Colonic mucosa (tissue), 4 donors: ENCODE measurements around the gene ADGRD1. TPM values are rescaled to one million over a fixed set of nuclear protein-coding genes. Genes with fewer than 3 reads are reported as not detected.

ENCODE experiments used
- DNase-seq: peaks from one replicate; pipeline ENCODE4 v3.0.0-alpha.2; 2020
- H3K27ac ChIP-seq: fragments of 200-600 bp; one replicate; pipeline ENCODE4 v1.8.0; 2021
- H3K27me3 ChIP-seq: fragments of 200-600 bp; one replicate; pipeline ENCODE4 v1.8.0; 2021
- H3K36me3 ChIP-seq: fragments of 200-600 bp; one replicate; pipeline ENCODE4 v1.8.0; 2021
- H3K4me1 ChIP-seq: fragments of 200-600 bp; one replicate; pipeline ENCODE4 v1.8.0; 2021; ENCODE audit warnings: mild to moderate bottlenecking
- H3K4me3 ChIP-seq: fragments of 200-600 bp; one replicate; pipeline ENCODE4 v1.8.0; 2021
- H3K9ac ChIP-seq, 2 donors: one replicate each; pipeline ENCODE4 v1.7.0; 2013; ENCODE audit warnings: control low read depth in 2 of 2, low read depth in 2 of 2, low read length in 2 of 2
- H3K9me3 ChIP-seq: fragments of 200-600 bp; one replicate; pipeline ENCODE4 v1.8.0; 2021
- CTCF ChIP-seq: fragments of 200-600 bp; IDR thresholded peaks from one replicate; pipeline ENCODE4 v1.8.0; 2022; ENCODE audit warnings: antibody characterized with exemption, mild to moderate bottlenecking
- intact Hi-C: fragments of 100-400 bp; cut with DNase I; formaldehyde crosslinking; loops from one replicate; pipeline ENCODE4 v1.14.1; 2022
- total RNA-seq, 2 donors: library from RNA; stranded (reverse); fragmentation: NEBNext Ultra II Directional in 1 of 2; extraction: Animal tissue kit (Norgen Biotek cat#: 25700) in 1 of 2; gene quantifications; one replicate each; pipeline ENCODE4 v1.2.1, GENCODE V29; 2021
- donor health status: healthy.
- donor health status: DM: no; HTN: no; CAD: no.
- donor health status: DM: no; HTN: no; CAD: no.

The ADGRD1 gene
- total RNA-seq, 2 donors from 2014 or later: 3.5 to 3.6 TPM

GRCh38 chr12:131130311-131130911 is 176.7 kb downstream of the ADGRD1 start:
- Histone ChIP-seq H3K9me3 (no peaks in the 10 kb centered on the region), H3K27ac (no peak overlapping the region), H3K9ac (no peak overlapping the region), H3K36me3 (no peaks in the 10 kb centered on the region), H3K27me3 (no peaks in the 10 kb centered on the region), H3K4me1 (no peaks in the 10 kb centered on the region), H3K4me3 (no peak overlapping the region)
- DNase-seq: no peak
- intact Hi-C loops: no loop called here
- TF ChIP-seq CTCF: no peak

- H3K9ac ChIP-seq: no peak overlapping the region
- DNase-seq: no peak
- no peak overlapping the region for H3K27ac ChIP-seq
- H3K27me3 ChIP-seq: no peaks in the 10 kb centered on the region
- intact Hi-C loops: no loop called here
- H3K4me1 ChIP-seq: no peaks in the 10 kb centered on the region
- no peaks in the 10 kb centered on the region for H3K36me3 ChIP-seq
- H3K9me3 ChIP-seq: no peaks in the 10 kb centered on the region
- H3K4me3 ChIP-seq: no peak overlapping the region
- TF ChIP-seq CTCF: no peak
Observed at GRCh38 chr12:131131077-131131807, 177.5 kb downstream of the ADGRD1 start.

- H3K4me1 ChIP-seq: no peaks in the 10 kb centered on the region
- no peak for DNase-seq
- no peaks in the 10 kb centered on the region for H3K27me3 ChIP-seq
- no peak overlapping the region for H3K9ac ChIP-seq
- intact Hi-C loops: no loop called here
- H3K9me3 ChIP-seq: no peaks in the 10 kb centered on the region
- no peaks in the 10 kb centered on the region for H3K36me3 ChIP-seq
- H3K4me3 ChIP-seq: no peak overlapping the region
- no peak for TF ChIP-seq CTCF
- no peak overlapping the region for H3K27ac ChIP-seq
Observed at GRCh38 chr12:131131808-131132117, 178.1 kb downstream of the ADGRD1 start.

GRCh38 chr12:131132118-131132892 is 178.6 kb downstream of the ADGRD1 start:
- Histone ChIP-seq H3K9ac (no peak overlapping the region), H3K27me3 (no peaks in the 10 kb centered on the region), H3K4me1 (no peaks in the 10 kb centered on the region), H3K4me3 (no peak overlapping the region), H3K36me3 (no peaks in the 10 kb centered on the region), H3K9me3 (no peaks in the 10 kb centered on the region), H3K27ac (no peak overlapping the region)
- peak; percentile 67 for DNase-seq
- peak; percentile 80 for TF ChIP-seq CTCF
- intact Hi-C loops: no loop called here

- H3K4me1 ChIP-seq: no peaks in the 10 kb centered on the region
- no peak overlapping the region for H3K4me3 ChIP-seq
- H3K9ac ChIP-seq: no peak overlapping the region
- H3K9me3 ChIP-seq: no peaks in the 10 kb centered on the region
- no peak overlapping the region for H3K27ac ChIP-seq
- TF ChIP-seq CTCF: no peak
- no peak for DNase-seq
- intact Hi-C loops: no loop called here
- no peaks in the 10 kb centered on the region for H3K36me3 ChIP-seq
- H3K27me3 ChIP-seq: no peaks in the 10 kb centered on the region
Observed at GRCh38 chr12:131133015-131133905, 179.6 kb downstream of the ADGRD1 start.
